PC-9 (cell line): Measurements from ENCODE around the gene SLC28A1. TPM values are rescaled to one million over a fixed set of nuclear protein-coding genes. Genes with fewer than 3 reads are reported as not detected.

Experiments used
- BruUV-seq: library from RNA; stranded (reverse); fragments of 400-500 nt; replicated peaks from 2 replicates; lab custom pipeline; 2021; lab: Mats Ljungman, UMichigan
- CTCF ChIA-PET: fragments of 300-600 bp; sonication (Branson Sonifier 250); formaldehyde crosslinking; loops from one replicate; lab custom pipeline; 2022; ENCODE audit warnings: antibody characterized with exemption; lab: Charles Lee
- POLR2A ChIA-PET: fragments of 300-600 bp; sonication (Branson Sonifier 250); formaldehyde crosslinking; loops from one replicate; lab custom pipeline; 2022; ENCODE audit warnings: antibody characterized with exemption; ENCODE audit not compliant: unreplicated experiment; lab: Charles Lee
- DNase-seq, 2 experiments: peaks; one replicate each; pipeline versions ENCODE4 v3.0.0 to v3.0.0-alpha.2; 2015 to 2022; ENCODE audit warnings: mixed read lengths in 1 of 2
- H2AFZ ChIP-seq: fragments of 200-600 bp; sonication (generic); 2 replicates; pipeline ENCODE4 v1.8.1; 2017; ENCODE audit warnings: antibody characterized with exemption
- H3F3A ChIP-seq: fragments of 200-600 bp; sonication (generic); 2 replicates; pipeline ENCODE4 v1.8.1; 2017; ENCODE audit warnings: antibody characterized with exemption, mild to moderate bottlenecking, low read depth; ENCODE audit not compliant: insufficient read depth
- H3K27ac ChIP-seq: fragments of 200-600 bp; sonication (generic); 2 replicates; pipeline ENCODE4 v1.6.1; 2016; ENCODE audit warnings: mixed run types
- H3K27me3 ChIP-seq: fragments of 200-600 bp; sonication (generic); 2 replicates; pipeline ENCODE4 v1.6.1; 2016; ENCODE audit warnings: low read depth, mixed run types; ENCODE audit not compliant: insufficient read depth
- H3K36me3 ChIP-seq: fragments of 200-600 bp; sonication (generic); 2 replicates; pipeline ENCODE4 v1.6.1; 2016; ENCODE audit warnings: low read depth, mixed run types
- H3K4me1 ChIP-seq: fragments of 200-600 bp; sonication (generic); replicated peaks from 2 replicates; pipeline ENCODE4 v1.6.1; 2016; ENCODE audit warnings: mixed run types; ENCODE audit not compliant: insufficient read depth
- H3K4me2 ChIP-seq: fragments of 200-600 bp; sonication (generic); 2 replicates; pipeline ENCODE4 v1.6.1; 2017; ENCODE audit warnings: mixed run types
- H3K4me3 ChIP-seq: fragments of 200-600 bp; sonication (generic); 2 replicates; pipeline ENCODE4 v1.6.1; 2016; ENCODE audit warnings: mixed run types
- H3K79me2 ChIP-seq: fragments of 200-600 bp; sonication (generic); 2 replicates; pipeline ENCODE4 v1.6.1; 2017; ENCODE audit warnings: low read depth, mixed run types
- H3K9me2 ChIP-seq: fragments of 200-600 bp; sonication (generic); 2 replicates; pipeline ENCODE4 v1.8.1; 2017; ENCODE audit warnings: mild to moderate bottlenecking; ENCODE audit not compliant: insufficient read depth
- H3K9me3 ChIP-seq: fragments of 200-600 bp; sonication (generic); 2 replicates; pipeline ENCODE4 v1.8.1; 2016; ENCODE audit warnings: low read depth; ENCODE audit not compliant: insufficient read depth
- H4K20me1 ChIP-seq: fragments of 200-600 bp; sonication (generic); 2 replicates; pipeline ENCODE4 v1.8.1; 2017; ENCODE audit not compliant: insufficient read depth
- CTCF ChIP-seq: fragments of 200-600 bp; sonication (generic); conservative IDR thresholded peaks from 2 replicates; pipeline ENCODE4 v1.6.1; 2017; ENCODE audit warnings: mixed run types, antibody characterized with exemption, mild to moderate bottlenecking, moderate library complexity
- EZH2 ChIP-seq: fragments of 200-600 bp; sonication (generic); IDR thresholded peaks from 2 replicates; pipeline ENCODE4 v1.8.0; 2017; ENCODE audit warnings: antibody characterized with exemption, low read depth
- intact Hi-C: fragments of 100-400 bp; cut with micrococcal nuclease; formaldehyde crosslinking; loops from one replicate; pipeline ENCODE4 v1.10.0; 2022; ENCODE audit not compliant: unreplicated experiment
- total RNA-seq: library from RNA; stranded (reverse); gene quantifications from 2 replicates; pipeline ENCODE4 v1.2.3, GENCODE V29; 2021

SLC28A1 gene
- total RNA-seq, 1 experiment from 2014 or later = 0.70 TPM

GRCh38 chr15:84929795-84930603 lies 45.5 kb downstream of the SLC28A1 start:
- Histone ChIP-seq H3K9me2 (no peaks in the 10 kb centered on the region), H2AFZ (no peak overlapping the region), H3K9me3 (no peaks in the 10 kb centered on the region), H4K20me1 (no peaks in the 10 kb centered on the region), H3K79me2 (no peaks in the 10 kb centered on the region), H3K27ac (peak overlapping the region; percentile 80), H3K4me3 (no peak overlapping the region), H3K4me1 (peaks cover 54% of the 10 kb centered on the region), H3K36me3 (no peaks in the 10 kb centered on the region), H3F3A (peaks cover 38% of the 10 kb centered on the region), H3K4me2 (peak overlapping the region; percentile 57), H3K27me3 (no peaks in the 10 kb centered on the region)
- BruUV-seq = no TSS peak
- intact Hi-C loops = loop anchor here (1.0 to 5.0 kb wide), 7 partner anchors 17 to 341 kb away; partner anchors contain the start of gene ZSCAN2
- DNase-seq = peak; percentile 97 to 99
- POLR2A ChIA-PET = interaction anchor here (0.6 to 1.1 kb wide), 4 partner anchors 15 to 1964 kb away, joined by 3 to 9 read pairs (median 4); no protein-coding TSS in a partner anchor
- CTCF ChIA-PET = interaction anchor here (0.6 to 2.1 kb wide), 3 partner anchors 89 to 239 kb away, joined by 3 to 10 read pairs (median 7); no protein-coding TSS in a partner anchor
- TF ChIP-seq CTCF (no peak), EZH2 (no peak)

- Histone ChIP-seq H3K4me3 (no peak overlapping the region), H3K36me3 (no peaks in the 10 kb centered on the region), H3K79me2 (no peaks in the 10 kb centered on the region), H3K9me2 (no peaks in the 10 kb centered on the region), H4K20me1 (no peaks in the 10 kb centered on the region), H3K4me1 (peaks cover 7% of the 10 kb centered on the region), H3K27ac (no peak overlapping the region), H3K4me2 (no peak overlapping the region), H3K27me3 (no peaks in the 10 kb centered on the region), H2AFZ (no peak overlapping the region), H3K9me3 (no peaks in the 10 kb centered on the region), H3F3A (peaks cover 7% of the 10 kb centered on the region; the same call in 1 of the 2 replicates)
- no peak for TF ChIP-seq CTCF
- no peak for TF ChIP-seq EZH2
- POLR2A ChIA-PET = no interaction called here
- BruUV-seq = no TSS peak
- DNase-seq = no peak
- CTCF ChIA-PET = no interaction called here
- intact Hi-C loops = no loop called here
Measured at GRCh38 chr15:84934942-84935729, 50.7 kb downstream of the SLC28A1 start.

- intact Hi-C loops = no loop called here
- DNase-seq = no peak
- TF ChIP-seq CTCF = no peak
- no peak for TF ChIP-seq EZH2
Measured at GRCh38 chr15:84937144-84937543, 52.7 kb downstream of the SLC28A1 start.

More at GRCh38 chr15:84937144-84937543, 52.7 kb downstream of the SLC28A1 start:
- no TSS peak for BruUV-seq
- no peaks in the 10 kb centered on the region for H3K9me2 ChIP-seq
- no peak overlapping the region for H3K4me3 ChIP-seq
- no peaks in the 10 kb centered on the region for H3K36me3 ChIP-seq
- H3F3A ChIP-seq = no peaks in the 10 kb centered on the region
- no peaks in the 10 kb centered on the region for H3K79me2 ChIP-seq
- ChIA-PET POLR2A (no interaction called here), CTCF (no interaction called here)
- H3K4me2 ChIP-seq = no peak overlapping the region
- no peak overlapping the region for H3K27ac ChIP-seq
- H2AFZ ChIP-seq = no peak overlapping the region
- H3K4me1 ChIP-seq = no peaks in the 10 kb centered on the region
- no peaks in the 10 kb centered on the region for H3K9me3 ChIP-seq
- H3K27me3 ChIP-seq = no peaks in the 10 kb centered on the region
- H4K20me1 ChIP-seq = no peaks in the 10 kb centered on the region
